HG02623 (cell line): ENCODE data around the gene SNCAIP.
"Not testable (repeated sequence)": the region's sequence is repeated elsewhere in the genome, so short reads cannot be mapped to it uniquely, and the experiment has no call there.

Experiments used
- ATAC-seq: cut with Tn5 transposase; IDR thresholded peaks from one replicate; pipeline ENCODE4 v1.9.1; 2021; ENCODE audit warnings: moderate library complexity; ENCODE audit not compliant: unreplicated experiment

Gene SNCAIP

GRCh38 chr5:122312591-122313406, 762 bp downstream of the SNCAIP start:
- peak; percentile 18 for ATAC-seq

DNA sequence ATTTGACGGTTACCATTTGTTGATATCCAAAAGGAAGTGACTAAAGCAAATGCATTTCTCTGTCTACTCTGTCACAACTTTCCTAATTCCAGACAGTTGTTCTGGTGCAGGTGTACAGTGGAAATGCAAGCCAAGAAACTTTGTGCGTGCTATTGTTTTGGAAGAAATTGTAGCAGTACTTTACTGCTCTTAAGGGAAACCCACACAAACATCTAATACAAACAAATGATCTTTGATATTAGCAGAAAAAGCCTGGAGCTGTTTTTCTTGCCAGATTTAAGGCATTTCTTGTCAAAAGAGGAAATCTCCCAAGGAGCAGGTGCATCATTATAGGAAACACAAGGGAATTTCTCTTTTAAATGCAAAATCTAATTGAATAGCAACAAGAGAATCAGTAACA, 2.0 kb downstream of the SNCAIP start:
- ATAC-seq = no peak

DNA sequence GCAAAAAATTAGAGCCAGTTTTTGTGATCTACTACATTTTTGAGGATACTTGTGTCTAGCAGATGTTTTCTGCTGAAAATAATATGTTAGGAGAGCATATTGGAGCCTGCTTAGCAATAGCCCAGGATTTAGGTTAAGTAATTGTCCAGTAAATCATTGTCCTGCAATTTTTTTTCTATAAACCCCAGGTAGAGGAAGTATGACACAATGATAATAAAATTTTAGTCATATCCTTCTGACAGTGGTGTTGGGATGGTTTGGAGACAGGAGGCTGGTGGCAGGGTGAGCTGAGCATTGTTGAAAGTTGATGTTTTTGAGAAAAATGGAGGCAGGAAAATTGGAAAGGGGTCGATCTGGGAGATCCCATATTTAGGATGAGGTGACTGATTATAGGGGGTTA, 3.5 kb downstream of the SNCAIP start:
- ATAC-seq = no peak

GRCh38 chr5:122316656-122317055, 4.6 kb downstream of the SNCAIP start:
- no peak for ATAC-seq

DNA sequence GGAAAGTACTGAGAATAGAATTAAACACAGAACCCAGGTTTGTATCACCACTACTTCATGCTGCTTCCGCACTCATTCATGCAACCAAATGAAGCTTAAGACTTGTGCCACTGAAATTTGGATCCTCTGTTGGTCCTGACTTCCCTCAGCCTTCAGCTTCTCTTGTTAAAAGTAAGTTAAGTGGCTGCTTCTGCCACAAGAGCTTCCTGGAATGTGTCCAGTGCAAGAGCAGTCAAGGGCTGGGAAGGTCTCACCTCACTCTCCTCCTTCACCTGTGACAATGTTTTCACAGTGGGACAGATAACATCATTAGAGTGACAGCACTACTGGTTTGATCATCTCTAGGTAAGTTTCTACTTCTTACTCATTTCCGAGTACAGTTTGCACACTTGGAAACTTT, 7.9 kb downstream of the SNCAIP start:
- no peak for ATAC-seq

GRCh38 chr5:122321921-122322320, 9.9 kb downstream of the SNCAIP start:
- ATAC-seq = no peak

- no peak for ATAC-seq
Observed at GRCh38 chr5:122322801-122323548, 10.9 kb downstream of the SNCAIP start.

DNA sequence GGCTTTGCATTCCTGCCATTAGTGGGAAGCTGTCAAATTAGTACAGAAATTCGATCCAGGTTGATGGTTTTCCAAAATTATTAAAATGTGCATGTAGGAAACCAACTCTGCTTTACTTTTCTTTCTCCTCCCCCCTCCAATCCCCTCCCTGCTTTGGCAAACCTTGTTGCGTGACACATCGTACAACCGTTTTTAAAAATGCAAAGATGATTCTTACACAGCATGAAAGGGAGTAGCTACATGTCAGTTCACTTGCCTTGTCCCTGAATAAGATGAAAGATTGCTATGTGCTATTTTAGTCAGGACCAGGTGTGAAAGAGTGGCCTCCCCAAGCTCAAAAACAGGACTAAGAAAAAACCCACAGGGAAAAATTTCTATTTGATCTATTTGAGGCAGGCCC, 11.7 kb downstream of the SNCAIP start:
- no peak for ATAC-seq

GRCh38 chr5:122327110-122327509, 15.1 kb downstream of the SNCAIP start:
- no peak for ATAC-seq

DNA sequence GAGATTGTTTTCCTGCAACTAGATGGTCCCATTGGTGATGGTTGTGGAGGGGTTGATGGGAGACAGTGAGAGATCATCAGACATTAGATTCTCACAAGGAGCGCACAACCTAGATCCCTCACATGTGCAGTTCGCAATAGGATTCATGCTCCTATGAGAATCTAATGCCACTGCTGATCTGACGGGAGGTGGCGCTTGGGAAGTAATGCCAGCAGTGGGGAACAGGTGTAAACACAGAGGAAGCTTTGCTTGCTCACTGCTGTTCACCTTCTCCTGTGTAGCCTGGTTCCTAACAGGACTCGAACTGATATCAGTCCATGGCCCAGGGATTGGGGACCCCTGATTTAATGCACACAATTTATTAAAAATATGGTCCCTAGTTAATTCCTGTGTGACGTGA, 18.8 kb downstream of the SNCAIP start:
- ATAC-seq = no peak

- no peak for ATAC-seq
Observed at GRCh38 chr5:122332599-122333555, 20.8 kb downstream of the SNCAIP start.

DNA sequence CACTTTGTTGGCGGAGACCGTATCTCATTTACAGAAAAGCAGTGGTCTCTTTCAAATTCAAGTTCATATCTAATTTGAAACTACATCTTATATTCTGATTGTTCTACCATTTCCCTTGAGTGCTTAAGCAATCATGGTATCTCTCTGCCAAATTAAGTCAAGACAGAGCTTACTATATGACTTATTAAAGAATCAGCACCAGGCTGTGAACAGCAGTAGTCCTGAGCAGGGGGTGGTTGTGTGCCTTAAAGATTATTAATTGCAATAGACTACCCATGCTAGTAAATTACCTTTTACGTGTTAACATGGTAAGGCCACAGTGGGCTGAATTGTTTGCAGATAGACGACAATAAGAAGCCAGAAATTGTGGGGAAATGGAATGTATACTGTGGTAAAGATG, 21.5 kb downstream of the SNCAIP start:
- no peak for ATAC-seq

DNA sequence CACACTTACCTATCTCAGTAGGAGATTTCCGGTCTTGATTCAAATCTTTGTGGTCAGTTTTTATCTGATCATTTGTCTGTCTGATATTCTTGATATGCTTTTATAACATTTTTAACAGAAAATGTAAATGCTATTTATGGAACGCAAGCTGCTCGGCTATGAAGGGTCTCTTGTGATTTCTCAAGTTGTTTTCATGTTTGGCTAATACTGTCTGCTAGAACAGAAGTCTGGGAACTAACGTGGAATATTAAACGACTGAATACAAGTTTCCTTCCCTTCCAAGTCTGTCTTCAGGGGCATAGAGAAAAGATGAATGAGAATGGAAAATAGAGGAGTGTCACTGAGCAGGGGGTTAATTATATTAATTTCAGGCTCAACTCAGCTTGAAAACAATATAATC, 27.6 kb downstream of the SNCAIP start:
- ATAC-seq = no peak

DNA sequence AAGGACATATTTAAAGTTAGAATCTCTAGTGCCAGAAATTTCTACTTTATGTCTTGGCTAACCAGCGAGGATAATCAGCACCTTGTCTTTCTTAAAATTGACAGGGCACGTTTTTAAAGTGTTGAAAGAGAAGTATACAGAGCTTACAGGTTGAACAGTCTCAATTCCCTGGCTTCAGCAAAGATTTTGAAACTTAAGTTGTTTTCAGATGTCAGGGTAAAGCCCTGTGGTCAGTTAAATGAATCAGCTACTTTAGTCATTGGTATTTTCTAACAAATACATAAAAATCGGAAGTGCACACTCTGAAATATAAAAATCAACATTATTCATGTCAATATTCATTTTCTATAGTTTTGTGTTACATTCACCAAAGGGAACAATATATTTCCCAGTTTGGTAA, 29.1 kb downstream of the SNCAIP start:
- no peak for ATAC-seq

DNA sequence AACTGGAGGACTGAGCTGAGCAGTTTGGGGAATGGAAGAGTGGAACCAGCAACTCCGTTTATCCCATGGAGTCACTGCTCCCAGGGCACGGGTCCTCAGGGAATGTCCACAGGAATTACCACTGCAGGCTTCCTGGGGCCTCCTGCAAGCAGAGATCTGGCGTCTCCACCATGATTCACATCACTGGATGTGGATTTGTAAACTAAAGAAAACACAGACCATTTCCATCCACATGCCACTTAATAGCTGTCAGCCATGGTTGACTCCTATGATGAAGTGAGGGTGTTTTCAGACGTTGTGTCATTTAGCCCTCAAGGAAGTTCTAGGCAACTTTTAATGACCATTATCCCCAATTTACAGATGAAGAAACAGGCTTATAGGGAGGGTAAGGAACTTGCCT, 30.2 kb downstream of the SNCAIP start:
- no peak for ATAC-seq

DNA sequence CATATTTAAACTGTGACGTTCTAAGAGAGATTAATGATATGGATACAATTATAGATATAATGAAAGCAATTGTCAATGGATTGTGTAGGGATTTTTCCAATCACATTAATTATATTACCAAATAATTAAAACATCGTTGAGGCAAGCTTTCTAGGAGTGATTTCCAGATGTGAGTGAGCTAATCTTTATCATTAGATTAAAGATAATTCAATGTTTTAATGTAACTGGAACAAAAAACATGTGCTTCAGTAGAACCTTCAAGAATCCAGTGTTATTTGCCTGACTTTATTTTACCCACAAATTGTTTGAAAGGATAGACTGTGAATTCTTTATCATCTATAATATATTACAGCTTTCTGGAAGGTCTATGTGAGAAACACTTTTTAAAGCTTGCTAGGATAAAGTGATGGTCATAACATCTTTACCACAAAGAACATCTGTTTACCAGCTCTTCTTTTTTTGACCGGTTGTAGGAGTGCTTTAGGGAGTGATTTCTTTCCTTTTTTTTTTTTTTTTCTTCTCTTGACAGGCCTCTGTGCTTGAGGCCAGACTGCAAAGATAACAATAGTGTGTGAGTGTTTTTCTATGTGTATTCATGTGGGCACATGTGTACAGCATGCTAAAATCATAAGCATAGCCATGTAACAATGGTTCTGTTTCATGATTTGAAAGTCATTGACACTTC, 35.0 kb downstream of the SNCAIP start:
- ATAC-seq = no peak

- no peak for ATAC-seq
Observed at GRCh38 chr5:122350496-122350895, 38.5 kb downstream of the SNCAIP start.

- ATAC-seq = no peak
Observed at GRCh38 chr5:122351416-122352157, 39.5 kb downstream of the SNCAIP start.

DNA sequence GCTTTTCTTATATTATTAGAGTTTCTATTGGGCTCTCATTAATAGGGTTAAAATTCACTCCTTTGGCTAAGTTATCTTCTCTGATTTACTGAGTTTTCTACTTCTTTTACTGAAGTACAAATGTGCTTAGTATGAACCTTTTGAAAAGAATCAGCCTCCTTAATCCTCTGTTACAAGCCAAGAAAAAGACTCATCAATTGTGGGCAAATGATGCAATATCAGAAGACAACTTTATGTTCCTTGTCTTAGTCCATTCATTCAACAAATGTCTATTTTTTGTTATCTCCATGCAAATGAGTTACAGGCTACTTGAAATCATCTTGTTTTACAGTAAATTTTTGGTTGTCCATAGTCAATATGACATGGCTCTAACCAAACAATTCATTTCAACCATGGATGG, 40.3 kb downstream of the SNCAIP start:
- ATAC-seq = no peak

DNA sequence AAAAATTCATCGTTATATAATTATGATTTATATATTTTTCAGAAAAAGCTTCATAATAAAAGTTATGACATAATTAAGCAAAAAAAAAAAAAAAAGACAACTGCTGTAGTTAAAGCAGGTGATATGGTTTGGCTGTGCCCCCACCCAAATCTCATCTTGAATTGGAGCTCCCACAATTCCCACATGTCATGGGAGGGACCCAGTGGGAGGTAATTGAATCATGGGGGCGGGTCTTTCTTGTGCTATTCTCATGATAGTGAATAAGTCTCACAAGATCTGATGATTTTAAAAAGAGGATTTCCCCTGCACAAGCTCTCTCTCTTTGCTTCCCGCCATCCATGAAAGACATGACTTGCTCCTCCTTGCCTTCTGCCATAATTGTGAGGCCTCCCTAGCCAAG, 41.3 kb downstream of the SNCAIP start:
- ATAC-seq = not testable (repeated sequence)
